ENCODE data around the gene TMEM132D. TPM values are rescaled to one million over a fixed set of nuclear protein-coding genes. Genes with fewer than 3 reads are reported as not detected.

The TMEM132D gene
- total and polyA plus RNA-seq, 2 of the 4 experiments (the other 2 are of a cell fraction) = not detected

DNA sequence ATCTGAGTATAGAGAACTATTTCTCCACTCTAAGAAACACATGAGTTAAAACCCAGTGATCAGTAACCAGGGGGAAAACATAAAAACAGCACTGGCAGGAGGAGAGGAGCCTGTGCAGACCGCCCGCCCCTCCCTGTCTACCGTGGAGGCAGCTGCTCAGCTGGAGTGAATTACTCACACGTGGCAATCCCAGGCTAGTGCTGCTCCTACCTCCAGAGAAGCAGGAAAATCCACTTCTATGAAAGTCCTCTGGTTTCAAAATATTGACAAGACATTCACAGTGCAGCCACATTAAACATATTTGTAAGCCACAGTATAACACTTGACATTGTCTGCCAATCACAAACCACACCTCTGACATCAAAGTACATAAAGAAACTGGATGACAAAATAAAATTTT, 16.7 kb downstream of the TMEM132D start:
- no peak overlapping the region for H4K91ac ChIP-seq (ENCODE audit: insufficient read depth, low read depth, low read length)
- H3K79me1 ChIP-seq (ENCODE audit: low read depth in 1 of 2, low read length in 2 of 2) = no peaks in the 10 kb centered on the region
- TF ChIP-seq SMC3 (IDR thresholded peaks at IDR 0.05; ENCODE audit: low read depth, low read length) (no peak), MXI1 (IDR thresholded peaks at IDR 0.05; ENCODE audit: borderline replicate concordance, low read depth, low read length) (no peak), RFX5 (IDR thresholded peaks at IDR 0.05; ENCODE audit: low read depth, low read length) (no peak), CEBPB (IDR thresholded peaks at IDR 0.05; ENCODE audit: low read depth, low read length) (no peak), CHD1 (IDR thresholded peaks at IDR 0.05; ENCODE audit: low read depth, low read length) (no peak), MAFK (IDR thresholded peaks at IDR 0.05; ENCODE audit: low read depth, low read length) (no peak), POLR2A (IDR thresholded peaks at IDR 0.05; ENCODE audit: low read depth, low read length) (no peak), BHLHE40 (IDR thresholded peaks at IDR 0.05; ENCODE audit: low read depth, low read length) (no peak), FOS (IDR thresholded peaks at IDR 0.05; ENCODE audit: low read depth, low read length) (no peak), RCOR1 (IDR thresholded peaks at IDR 0.05; ENCODE audit: insufficient replicate concordance, low read length) (no peak), NFE2L2 (IDR thresholded peaks at IDR 0.05; ENCODE audit: low read depth, low read length) (no peak), MAZ (IDR thresholded peaks at IDR 0.05; ENCODE audit: borderline replicate concordance, low read depth, low read length) (no peak), RAD21 (IDR thresholded peaks at IDR 0.05; ENCODE audit: low read length) (no peak)
- TF ChIP-seq, protein P1, sequence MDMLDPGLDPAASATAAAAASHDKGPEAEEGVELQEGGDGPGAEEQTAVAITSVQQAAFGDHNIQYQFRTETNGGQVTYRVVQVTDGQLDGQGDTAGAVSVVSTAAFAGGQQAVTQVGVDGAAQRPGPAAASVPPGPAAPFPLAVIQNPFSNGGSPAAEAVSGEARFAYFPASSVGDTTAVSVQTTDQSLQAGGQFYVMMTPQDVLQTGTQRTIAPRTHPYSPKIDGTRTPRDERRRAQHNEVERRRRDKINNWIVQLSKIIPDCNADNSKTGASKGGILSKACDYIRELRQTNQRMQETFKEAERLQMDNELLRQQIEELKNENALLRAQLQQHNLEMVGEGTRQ (IDR thresholded peaks at IDR 0.05; ENCODE audit: low read depth, low read length) = no peak
- TF ChIP-seq, protein P2, sequence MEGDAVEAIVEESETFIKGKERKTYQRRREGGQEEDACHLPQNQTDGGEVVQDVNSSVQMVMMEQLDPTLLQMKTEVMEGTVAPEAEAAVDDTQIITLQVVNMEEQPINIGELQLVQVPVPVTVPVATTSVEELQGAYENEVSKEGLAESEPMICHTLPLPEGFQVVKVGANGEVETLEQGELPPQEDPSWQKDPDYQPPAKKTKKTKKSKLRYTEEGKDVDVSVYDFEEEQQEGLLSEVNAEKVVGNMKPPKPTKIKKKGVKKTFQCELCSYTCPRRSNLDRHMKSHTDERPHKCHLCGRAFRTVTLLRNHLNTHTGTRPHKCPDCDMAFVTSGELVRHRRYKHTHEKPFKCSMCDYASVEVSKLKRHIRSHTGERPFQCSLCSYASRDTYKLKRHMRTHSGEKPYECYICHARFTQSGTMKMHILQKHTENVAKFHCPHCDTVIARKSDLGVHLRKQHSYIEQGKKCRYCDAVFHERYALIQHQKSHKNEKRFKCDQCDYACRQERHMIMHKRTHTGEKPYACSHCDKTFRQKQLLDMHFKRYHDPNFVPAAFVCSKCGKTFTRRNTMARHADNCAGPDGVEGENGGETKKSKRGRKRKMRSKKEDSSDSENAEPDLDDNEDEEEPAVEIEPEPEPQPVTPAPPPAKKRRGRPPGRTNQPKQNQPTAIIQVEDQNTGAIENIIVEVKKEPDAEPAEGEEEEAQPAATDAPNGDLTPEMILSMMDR (conservative IDR thresholded peaks at IDR 0.05; ENCODE audit: low read depth, low read length) = no peak
- TF ChIP-seq, protein P3, sequence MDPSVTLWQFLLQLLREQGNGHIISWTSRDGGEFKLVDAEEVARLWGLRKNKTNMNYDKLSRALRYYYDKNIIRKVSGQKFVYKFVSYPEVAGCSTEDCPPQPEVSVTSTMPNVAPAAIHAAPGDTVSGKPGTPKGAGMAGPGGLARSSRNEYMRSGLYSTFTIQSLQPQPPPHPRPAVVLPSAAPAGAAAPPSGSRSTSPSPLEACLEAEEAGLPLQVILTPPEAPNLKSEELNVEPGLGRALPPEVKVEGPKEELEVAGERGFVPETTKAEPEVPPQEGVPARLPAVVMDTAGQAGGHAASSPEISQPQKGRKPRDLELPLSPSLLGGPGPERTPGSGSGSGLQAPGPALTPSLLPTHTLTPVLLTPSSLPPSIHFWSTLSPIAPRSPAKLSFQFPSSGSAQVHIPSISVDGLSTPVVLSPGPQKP (IDR thresholded peaks at IDR 0.05; ENCODE audit: borderline replicate concordance, low read depth, low read length) = no peak
- no peak overlapping the region for H2BK15ac ChIP-seq (ENCODE audit: low read depth, low read length)
- H3K9ac ChIP-seq (ENCODE audit: low read depth, low read length) = no peak overlapping the region
- POLR2A ChIA-PET (ENCODE audit: unreplicated experiment) = no interaction called here
- H2BK5ac ChIP-seq (ENCODE audit: low read depth, low read length, poor library complexity, severe bottlenecking) = no peak overlapping the region
- intact Hi-C loops (cut with micrococcal nuclease) = no loop called here
- H4K5ac ChIP-seq (ENCODE audit: low read depth, low read length) = no peak overlapping the region
- H3K4ac ChIP-seq (ENCODE audit: low read depth, low read length) = no peak overlapping the region
- H2BK20ac ChIP-seq (ENCODE audit: low read depth, low read length) = no peak overlapping the region
- dilution Hi-C loops (cut with HindIII; ENCODE audit: low sequenced_read_pairs, unreplicated experiment) = no loop called here
- in situ Hi-C loops (cut with MboI; ENCODE audit: low sequenced_read_pairs) = no loop called here
- no peak overlapping the region for H2AFZ ChIP-seq (replicated peaks; ENCODE audit: low read length, poor library complexity)
- no peak overlapping the region for H3K23ac ChIP-seq (ENCODE audit: low read depth, low read length)
- no peak overlapping the region for H2AK9ac ChIP-seq (replicated peaks; ENCODE audit: low read depth, low read length, poor library complexity)
- H3K4me2 ChIP-seq (ENCODE audit: low read depth, low read length) = no peak overlapping the region
- DNase-seq (no peak), ATAC-seq (ENCODE audit: low read depth) (no peak)
- no peak overlapping the region for H3K18ac ChIP-seq (ENCODE audit: low read depth, low read length)
- no peaks in the 10 kb centered on the region for H3K36me3 ChIP-seq (ENCODE audit: control insufficient read depth, insufficient read depth, low read length)
- no peak overlapping the region for H2BK120ac ChIP-seq (ENCODE audit: low read depth, low read length)
- no peak overlapping the region for H3K56ac ChIP-seq (ENCODE audit: extremely low read depth, insufficient read depth, low read length)
- no peak overlapping the region for H3K27ac ChIP-seq (ENCODE audit: insufficient read depth, low read length)
- no peak overlapping the region for H3K14ac ChIP-seq (replicated peaks; ENCODE audit: low read depth, low read length)
- H3K4me3 ChIP-seq (ENCODE audit: insufficient read depth, low read depth, low read length) = no peak overlapping the region
- H3K9me3 ChIP-seq (ENCODE audit: control insufficient read depth, insufficient read depth, low read length) = peaks cover 15% of the 10 kb centered on the region
- no peak overlapping the region for H4K8ac ChIP-seq (ENCODE audit: low read depth in 2 of 2, low read length in 2 of 2)
- no peaks in the 10 kb centered on the region for H4K20me1 ChIP-seq (ENCODE audit: insufficient read depth, low read length)
- no TSS peak for BruUV-seq (replicated peaks)
- no peak overlapping the region for H2AK5ac ChIP-seq (ENCODE audit: low read depth, low read length)
- no peaks in the 10 kb centered on the region for H3K9me1 ChIP-seq (ENCODE audit: insufficient read depth, low read length)
- WGBS, 2 experiments (ENCODE audit: extremely low coverage in 2 of 2, insufficient read length in 1 of 2) = no CpG with 5 or more reads among the region's 4 CpGs
- H3K4me1 ChIP-seq (ENCODE audit: control insufficient read depth, insufficient read depth, low read length) = no peaks in the 10 kb centered on the region
- CTCF ChIA-PET = no interaction called here
- no peaks in the 10 kb centered on the region for H3K27me3 ChIP-seq (ENCODE audit: control insufficient read depth, insufficient read depth, low read length)
